Stimulated activated CD8-positive, alpha-beta memory T cell treated with anti-CD3 and anti-CD28 coated beads, Interleukin-7, amount 100 ng/mL, for 48 hours (primary cell): ENCODE data around the gene RBM23.

ENCODE experiments used
- DNase-seq, 2 donors: peaks; one replicate each; pipeline ENCODE4 v3.0.0-alpha.2; 2020; ENCODE audit warnings: low read depth in 1 of 2; ENCODE audit errors: extremely low read depth in 1 of 2

Gene RBM23

GRCh38 chr14:22845821-22846625 lies 72.9 kb downstream of the RBM23 start:
- DNase-seq = no peak

GRCh38 chr14:22845103-22845394 lies 73.9 kb downstream of the RBM23 start:
- DNase-seq = no peak

- DNase-seq = no peak
Observed at GRCh38 chr14:22844221-22845102, 74.5 kb downstream of the RBM23 start.
